ENCODE measurements around the gene TRMT10A.

DNA sequence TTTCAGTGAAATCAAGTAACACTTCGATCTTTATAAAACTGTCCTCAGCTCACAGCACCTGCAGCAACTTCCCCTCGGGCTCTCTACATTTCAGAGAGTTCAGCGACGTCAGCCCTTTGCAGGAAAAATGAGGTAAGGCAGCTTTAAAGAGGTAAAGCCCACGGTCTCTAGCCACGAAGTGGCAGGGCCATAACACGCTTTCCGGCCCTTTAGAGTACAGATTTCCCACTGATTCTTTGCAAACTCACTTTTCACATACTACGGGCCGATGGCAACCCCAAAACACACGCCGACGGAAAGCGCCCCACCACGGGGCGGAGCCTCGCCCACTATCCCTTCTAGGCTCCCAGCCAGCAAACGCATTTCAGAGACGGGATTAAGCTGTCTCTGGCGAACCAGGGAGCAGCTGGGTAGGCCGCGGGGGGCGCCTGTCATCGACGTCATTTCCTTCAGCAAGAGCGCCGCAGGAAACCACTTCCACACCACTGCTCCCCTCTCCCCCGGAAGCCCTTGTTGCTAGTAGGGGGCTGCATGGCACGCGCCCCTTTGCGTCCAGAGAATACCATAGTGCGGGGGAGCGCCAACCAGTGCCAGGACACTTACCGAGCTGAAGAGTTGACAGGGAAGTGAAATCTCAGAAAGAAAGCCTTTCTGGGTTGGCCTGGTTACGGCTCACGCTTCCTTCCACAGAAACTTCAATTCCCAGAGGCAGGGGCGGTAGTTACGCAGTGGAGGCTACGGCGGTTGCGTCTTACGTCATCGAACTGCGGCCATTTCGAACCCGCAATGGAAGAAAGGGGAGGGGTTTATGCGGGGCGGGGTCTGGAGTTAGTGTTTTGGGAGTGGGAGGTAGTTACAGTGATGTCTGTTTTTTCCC, at the start of gene TRMT10A:
- TF ChIP-seq EZH2 (IDR thresholded peaks at IDR 0.05; ENCODE audit: insufficient read depth, poor library complexity, severe bottlenecking) (no peak), EZH2phosphoT487 (IDR thresholded peaks at IDR 0.05; ENCODE audit: insufficient read depth, low read depth) (no peak)

All from GM23248 (cell line).